SKM-1 (cell line): ENCODE measurements around the gene RADIL.

Experiments
- DNase-seq: peaks from one replicate; lab custom pipeline; 2025; ENCODE audit not compliant: unreplicated experiment; lab: John Stamatoyannopoulos, UW

RADIL gene

GRCh38 chr7:4833691-4834600, 49.6 kb downstream of the RADIL start:
- no peak for DNase-seq

- DNase-seq = no peak
Observed at GRCh38 chr7:4833176-4833575, 50.3 kb downstream of the RADIL start.

- DNase-seq = no peak
Observed at GRCh38 chr7:4832711-4833110, 50.8 kb downstream of the RADIL start.

GRCh38 chr7:4831723-4832495, 51.6 kb downstream of the RADIL start:
- DNase-seq = no peak

- DNase-seq = no peak
Observed at GRCh38 chr7:4830176-4830575, 53.3 kb downstream of the RADIL start.

- DNase-seq = no peak
Observed at GRCh38 chr7:4828720-4829383, 54.7 kb downstream of the RADIL start.

- no peak for DNase-seq
Observed at GRCh38 chr7:4825081-4825480, 58.4 kb downstream of the RADIL start.

- no peak for DNase-seq
Observed at GRCh38 chr7:4824120-4824775, 59.3 kb downstream of the RADIL start.

- DNase-seq = no peak
Observed at GRCh38 chr7:4823441-4824119, 59.9 kb downstream of the RADIL start.

- DNase-seq = no peak
Observed at GRCh38 chr7:4822677-4823076, 60.8 kb downstream of the RADIL start.

- no peak for DNase-seq
Observed at GRCh38 chr7:4820967-4821471, 62.5 kb downstream of the RADIL start.

GRCh38 chr7:4820405-4820966, 63.0 kb downstream of the RADIL start:
- DNase-seq = no peak

- no peak for DNase-seq
Observed at GRCh38 chr7:4819560-4820404, 63.7 kb downstream of the RADIL start.

GRCh38 chr7:4818000-4818794, 65.3 kb downstream of the RADIL start:
- DNase-seq = no peak

GRCh38 chr7:4817178-4817901, 66.2 kb downstream of the RADIL start:
- no peak for DNase-seq

- no peak for DNase-seq
Observed at GRCh38 chr7:4816419-4817080, 67.0 kb downstream of the RADIL start.
